Endothelial cell (in vitro differentiated cells): ENCODE data around the gene MICALL2. TPM values are rescaled to one million over a fixed set of nuclear protein-coding genes. Genes with fewer than 3 reads are reported as not detected.

Source experiments
- DNase-seq: peaks from one replicate; pipeline ENCODE4 v3.0.0; 2021; ENCODE audit warnings: low spot score
- H3K27ac Mint-ChIP-seq: one replicate; pipeline ENCODE4 v1.8.0; 2021; ENCODE audit warnings: mixed read lengths, inconsistent platforms; ENCODE audit not compliant: unreplicated experiment
- H3K27me3 Mint-ChIP-seq: one replicate; pipeline ENCODE4 v1.8.0; 2021; ENCODE audit warnings: mild to moderate bottlenecking, moderate library complexity, mixed read lengths, inconsistent platforms; ENCODE audit not compliant: unreplicated experiment
- H3K36me3 Mint-ChIP-seq: one replicate; pipeline ENCODE4 v1.8.0; 2021; ENCODE audit warnings: mild to moderate bottlenecking, low read depth, mixed read lengths, inconsistent platforms; ENCODE audit not compliant: unreplicated experiment
- H3K4me1 Mint-ChIP-seq: one replicate; pipeline ENCODE4 v1.8.0; 2021; ENCODE audit warnings: mild to moderate bottlenecking, mixed read lengths, inconsistent platforms; ENCODE audit not compliant: unreplicated experiment
- H3K4me3 Mint-ChIP-seq: one replicate; pipeline ENCODE4 v1.8.0; 2021; ENCODE audit warnings: mild to moderate bottlenecking, mixed read lengths, inconsistent platforms; ENCODE audit not compliant: unreplicated experiment
- H3K9me3 Mint-ChIP-seq: one replicate; pipeline ENCODE4 v1.8.0; 2021; ENCODE audit warnings: mixed read lengths, inconsistent platforms; ENCODE audit not compliant: unreplicated experiment
- CTCF ChIP-seq: fragments of 200-600 bp; sonication (generic); IDR thresholded peaks from one replicate; pipeline ENCODE4 v1.5.0; 2021; ENCODE audit warnings: antibody characterized with exemption; ENCODE audit not compliant: unreplicated experiment
- total RNA-seq: library from RNA; stranded (reverse); fragmentation: NEBNext Ultra II Directional; extraction: Animal tissue kit (Norgen Biotek cat#: 25700); gene quantifications from one replicate; pipeline ENCODE4 v1.2.1, GENCODE V29; 2021; ENCODE audit not compliant: unreplicated experiment

MICALL2 gene
- total RNA-seq, 1 donor from 2014 or later, result 25.0 TPM

- Mint-ChIP-seq H3K27me3 (peaks cover 6% of the 10 kb centered on the region), H3K9me3 (no peaks in the 10 kb centered on the region), H3K4me1 (peaks cover 12% of the 10 kb centered on the region), H3K4me3 (peak overlapping the region; percentile 98), H3K27ac (peak overlapping the region; percentile 78), H3K36me3 (peaks cover 19% of the 10 kb centered on the region)
- DNase-seq, result no peak
- TF ChIP-seq CTCF, result no peak
Observed at GRCh38 chr7:1503390-1503789, 44.1 kb upstream of the MICALL2 start.

GRCh38 chr7:1502845-1503244 lies 43.6 kb upstream of the MICALL2 start:
- Mint-ChIP-seq H3K9me3 (no peaks in the 10 kb centered on the region), H3K4me1 (peaks cover 12% of the 10 kb centered on the region), H3K27me3 (peaks cover 5% of the 10 kb centered on the region), H3K36me3 (peaks cover 22% of the 10 kb centered on the region), H3K27ac (no peak overlapping the region), H3K4me3 (peak overlapping the region; percentile 98)
- DNase-seq, result no peak
- no peak for TF ChIP-seq CTCF

GRCh38 chr7:1501487-1502270 lies 42.4 kb upstream of the MICALL2 start:
- Mint-ChIP-seq H3K27me3 (peaks cover 4% of the 10 kb centered on the region), H3K27ac (peak overlapping the region; percentile 30), H3K9me3 (no peaks in the 10 kb centered on the region), H3K4me1 (peaks cover 12% of the 10 kb centered on the region), H3K36me3 (peaks cover 24% of the 10 kb centered on the region), H3K4me3 (peak overlapping the region; percentile 98)
- TF ChIP-seq CTCF, result no peak
- DNase-seq, result no peak

GRCh38 chr7:1500064-1500807 lies 41.0 kb upstream of the MICALL2 start:
- Mint-ChIP-seq H3K27ac (no peak overlapping the region), H3K4me3 (no peak overlapping the region), H3K36me3 (peaks cover 24% of the 10 kb centered on the region), H3K9me3 (no peaks in the 10 kb centered on the region), H3K27me3 (peaks cover 4% of the 10 kb centered on the region), H3K4me1 (peaks cover 12% of the 10 kb centered on the region)
- TF ChIP-seq CTCF, result no peak
- no peak for DNase-seq
